Large intestine (tissue), 3 donors: ENCODE measurements around the gene YARS1. TPM values are rescaled to one million over a fixed set of nuclear protein-coding genes. Genes with fewer than 3 reads are reported as not detected.
A peak's percentile ranks its signal among the peaks of the same experiment; 100 is the strongest.

Source experiments
- DNase-seq, 2 donors: peaks; one replicate each; pipeline versions ENCODE4 v3.0.0 to v3.0.0-alpha.2; 2013
- H3K27ac ChIP-seq: one replicate; pipeline ENCODE4 v1.5.1; 2013; ENCODE audit warnings: low read length
- H3K27me3 ChIP-seq: 2 replicates; pipeline ENCODE4 v1.6.1; 2013; ENCODE audit warnings: low read length; ENCODE audit not compliant: control insufficient read depth, insufficient read depth
- H3K36me3 ChIP-seq: 2 replicates; pipeline ENCODE4 v1.6.1; 2013; ENCODE audit warnings: low read length; ENCODE audit not compliant: control insufficient read depth, insufficient read depth
- H3K4me1 ChIP-seq: one replicate; pipeline ENCODE4 v1.6.1; 2013; ENCODE audit warnings: low read length; ENCODE audit not compliant: control insufficient read depth, insufficient read depth
- H3K4me3 ChIP-seq: one replicate; pipeline ENCODE4 v1.5.1; 2013; ENCODE audit warnings: low read length
- H3K9me3 ChIP-seq: one replicate; pipeline ENCODE4 v1.6.1; 2013; ENCODE audit warnings: mild to moderate bottlenecking, low read depth, low read length, moderate library complexity; ENCODE audit not compliant: control insufficient read depth
- WGBS: methylation state at CpG from one replicate; pipeline ENCODE4 v1.1.5; 2013; ENCODE audit warnings: low lambda C conversion rate; ENCODE audit not compliant: insufficient coverage; 5-methylcytosine and 5-hydroxymethylcytosine counted together
- polyA plus RNA-seq: library from polyadenylated mRNA; unstranded; fragments of 120-200 nt; gene quantifications from one replicate; pipeline ENCODE4 v1.2.1, GENCODE V29; 2013

YARS1 gene
- polyA plus RNA-seq, 1 donor: 59.9 TPM

GRCh38 chr1:32755810-32756159 is 61.4 kb downstream of the YARS1 start:
- no peak for DNase-seq
- H3K4me1 ChIP-seq: peaks cover 61% of the 10 kb centered on the region
- WGBS: no CpG with 5 or more reads among the region's 3 CpGs
- H3K27me3 ChIP-seq: no peaks in the 10 kb centered on the region
- H3K27ac ChIP-seq: no peak overlapping the region
- no peak overlapping the region for H3K4me3 ChIP-seq
- H3K36me3 ChIP-seq: peaks cover 5% of the 10 kb centered on the region
- H3K9me3 ChIP-seq: no peaks in the 10 kb centered on the region

- Histone ChIP-seq H3K9me3 (no peaks in the 10 kb centered on the region), H3K4me3 (peak overlapping the region; percentile 11), H3K27ac (peak overlapping the region; percentile 32), H3K36me3 (peaks cover 5% of the 10 kb centered on the region), H3K4me1 (peaks cover 55% of the 10 kb centered on the region), H3K27me3 (no peaks in the 10 kb centered on the region)
- no peak for DNase-seq
- WGBS: no CpG with 5 or more reads among the region's 10 CpGs
Measured at GRCh38 chr1:32755098-32755809, 61.9 kb downstream of the YARS1 start.

- H3K4me3 ChIP-seq: peak overlapping the region; percentile 36
- H3K27me3 ChIP-seq: no peaks in the 10 kb centered on the region
- WGBS: no CpG with 5 or more reads among the region's 47 CpGs
- DNase-seq: peak; percentile 37 to 72
- peak overlapping the region; percentile 32 for H3K27ac ChIP-seq
- H3K4me1 ChIP-seq: peaks cover 49% of the 10 kb centered on the region
- peaks cover 9% of the 10 kb centered on the region for H3K36me3 ChIP-seq
- H3K9me3 ChIP-seq: no peaks in the 10 kb centered on the region
Measured at GRCh38 chr1:32754317-32755097, 62.7 kb downstream of the YARS1 start.

GRCh38 chr1:32753532-32754316 is 63.4 kb downstream of the YARS1 start:
- Histone ChIP-seq H3K4me3 (peak overlapping the region; percentile 43), H3K9me3 (no peaks in the 10 kb centered on the region), H3K27me3 (no peaks in the 10 kb centered on the region), H3K36me3 (peaks cover 13% of the 10 kb centered on the region), H3K4me1 (peaks cover 41% of the 10 kb centered on the region), H3K27ac (no peak overlapping the region)
- WGBS: no CpG with 5 or more reads among the region's 66 CpGs
- DNase-seq: peak; percentile 64 to 78

GRCh38 chr1:32749771-32750170 is 67.4 kb downstream of the YARS1 start:
- H3K4me3 ChIP-seq: no peak overlapping the region
- no peaks in the 10 kb centered on the region for H3K27me3 ChIP-seq
- H3K9me3 ChIP-seq: no peaks in the 10 kb centered on the region
- H3K4me1 ChIP-seq: peaks cover 16% of the 10 kb centered on the region
- H3K27ac ChIP-seq: no peak overlapping the region
- DNase-seq: no peak
- WGBS: no CpG with 5 or more reads among the region's 3 CpGs
- H3K36me3 ChIP-seq: peaks cover 18% of the 10 kb centered on the region

- peaks cover 21% of the 10 kb centered on the region for H3K36me3 ChIP-seq
- H3K9me3 ChIP-seq: no peaks in the 10 kb centered on the region
- H3K4me3 ChIP-seq: no peak overlapping the region
- no peaks in the 10 kb centered on the region for H3K27me3 ChIP-seq
- no peak overlapping the region for H3K27ac ChIP-seq
- peaks cover 15% of the 10 kb centered on the region for H3K4me1 ChIP-seq
- no CpG with 5 or more reads among the region's 4 CpGs for WGBS
- DNase-seq: no peak
Measured at GRCh38 chr1:32749332-32749731, 67.8 kb downstream of the YARS1 start.

- WGBS: no CpG with 5 or more reads among the region's 8 CpGs
- peaks cover 17% of the 10 kb centered on the region for H3K4me1 ChIP-seq
- no peaks in the 10 kb centered on the region for H3K9me3 ChIP-seq
- H3K36me3 ChIP-seq: peaks cover 23% of the 10 kb centered on the region
- no peaks in the 10 kb centered on the region for H3K27me3 ChIP-seq
- no peak overlapping the region for H3K27ac ChIP-seq
- no peak for DNase-seq
- H3K4me3 ChIP-seq: no peak overlapping the region
Measured at GRCh38 chr1:32748926-32749325, 68.2 kb downstream of the YARS1 start.

GRCh38 chr1:32748348-32748747 is 68.8 kb downstream of the YARS1 start:
- H3K27me3 ChIP-seq: no peaks in the 10 kb centered on the region
- no peaks in the 10 kb centered on the region for H3K9me3 ChIP-seq
- H3K4me3 ChIP-seq: no peak overlapping the region
- H3K27ac ChIP-seq: no peak overlapping the region
- no peak for DNase-seq
- H3K4me1 ChIP-seq: peaks cover 20% of the 10 kb centered on the region
- no CpG with 5 or more reads among the region's 4 CpGs for WGBS
- peaks cover 23% of the 10 kb centered on the region for H3K36me3 ChIP-seq

- Histone ChIP-seq H3K9me3 (no peaks in the 10 kb centered on the region), H3K27me3 (no peaks in the 10 kb centered on the region), H3K4me3 (no peak overlapping the region), H3K36me3 (peaks cover 23% of the 10 kb centered on the region), H3K27ac (no peak overlapping the region), H3K4me1 (peaks cover 22% of the 10 kb centered on the region)
- DNase-seq: no peak
- WGBS: no CpG with 5 or more reads among the region's 9 CpGs
Measured at GRCh38 chr1:32746130-32746529, 71.0 kb downstream of the YARS1 start.

- Histone ChIP-seq H3K4me3 (peak overlapping the region; percentile 86), H3K27me3 (no peaks in the 10 kb centered on the region), H3K4me1 (peaks cover 25% of the 10 kb centered on the region), H3K36me3 (peaks cover 15% of the 10 kb centered on the region), H3K27ac (peak overlapping the region; percentile 96), H3K9me3 (no peaks in the 10 kb centered on the region)
- no peak for DNase-seq
Measured at GRCh38 chr1:32744071-32744425, 73.1 kb downstream of the YARS1 start.
